Activated T-cell treated with anti-CD3 and anti-CD28 coated beads for 24 hours (primary cell): ENCODE data around the gene SPOCD1.

Experiments
- DNase-seq: peaks from one replicate; pipeline ENCODE4 v3.0.0-alpha.2; 2020; ENCODE audit warnings: low read depth

Gene SPOCD1

GRCh38 chr1:31787261-31787660 lies 28.6 kb downstream of the SPOCD1 start:
- DNase-seq, result no peak

- DNase-seq, result no peak
Observed at GRCh38 chr1:31786366-31787060, 29.3 kb downstream of the SPOCD1 start.

DNA sequence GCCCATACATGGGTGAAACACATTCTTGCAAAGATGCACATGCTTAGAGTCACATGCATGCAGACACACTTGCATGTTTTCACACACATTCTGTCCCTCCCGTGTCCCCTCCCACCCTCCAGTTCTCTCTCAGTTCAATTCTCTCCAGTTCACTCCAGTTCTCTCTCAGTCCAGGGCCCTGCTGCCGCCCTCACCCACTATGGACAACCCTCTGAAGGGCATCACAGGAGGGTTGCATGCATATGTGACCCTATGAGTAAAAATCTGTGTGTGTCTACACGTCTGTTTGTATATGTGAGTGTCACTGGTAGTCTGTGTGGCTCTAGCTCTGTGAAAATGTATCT lies 29.9 kb downstream of the SPOCD1 start:
- DNase-seq, result no peak

DNA sequence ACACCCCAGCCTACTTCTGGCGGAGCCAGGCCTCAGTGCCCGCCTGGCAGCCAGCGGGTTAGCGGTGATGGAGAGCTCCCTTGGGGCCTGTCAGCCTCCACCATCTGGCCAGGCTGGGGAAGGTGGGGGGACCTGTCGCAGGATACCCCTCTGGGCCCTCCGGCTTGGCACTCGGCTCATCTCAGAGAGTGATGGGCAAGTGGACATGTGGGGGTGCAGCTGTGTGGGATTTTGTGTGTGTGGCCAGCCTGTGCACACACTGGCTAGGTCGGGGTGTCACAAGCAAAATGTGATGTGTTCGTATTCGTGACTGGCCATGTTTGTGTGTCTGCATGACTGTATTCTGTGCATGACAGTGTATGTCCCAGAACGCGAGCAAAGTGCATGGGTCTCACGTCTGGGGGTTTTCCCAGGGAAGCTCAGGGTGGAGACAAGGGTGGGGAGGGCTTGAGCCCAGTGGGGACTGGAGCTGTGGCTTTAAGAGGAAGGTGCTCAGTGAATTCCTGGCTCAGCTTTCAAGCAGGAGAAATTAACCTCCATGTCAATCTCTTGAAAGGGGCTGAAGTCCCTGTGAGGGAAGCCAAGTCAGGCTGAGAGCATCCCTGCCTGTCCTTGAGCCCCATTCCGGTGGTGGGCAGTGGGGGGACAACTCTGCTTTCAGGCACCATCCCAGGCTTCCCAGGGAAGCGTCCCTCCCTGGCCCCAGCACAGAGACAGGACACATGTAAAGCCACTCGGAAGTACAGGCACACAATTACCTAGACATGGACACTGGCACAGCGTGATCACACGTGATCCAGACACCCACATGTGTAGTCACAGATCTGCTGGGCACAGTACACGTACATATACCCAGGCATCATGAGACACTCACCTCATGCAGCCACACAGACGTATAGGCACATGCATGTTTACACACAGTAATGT lies 30.5 kb downstream of the SPOCD1 start:
- no peak for DNase-seq

- DNase-seq, result no peak
Observed at GRCh38 chr1:31784356-31785019, 31.3 kb downstream of the SPOCD1 start.

DNA sequence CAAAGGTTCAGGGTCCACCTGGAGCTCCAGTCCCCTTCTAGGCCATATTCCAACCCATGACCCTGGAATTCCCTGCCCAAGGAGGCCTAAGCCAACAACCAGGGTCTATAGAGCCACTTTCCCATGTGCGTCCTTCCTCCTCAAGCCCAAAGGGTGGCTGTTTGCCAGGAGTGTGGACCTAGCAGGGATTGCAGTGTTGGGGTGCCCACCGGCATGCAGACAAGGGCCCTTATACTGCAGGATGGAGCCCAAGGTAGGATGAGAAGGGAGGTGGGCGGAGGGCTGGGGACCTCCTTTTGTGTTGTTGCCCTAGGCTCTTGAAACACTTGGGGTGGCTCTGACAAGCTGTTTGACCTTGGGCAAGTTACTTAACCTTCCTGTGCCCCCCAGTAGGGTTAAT lies 32.0 kb downstream of the SPOCD1 start:
- DNase-seq, result no peak

- DNase-seq, result no peak
Observed at GRCh38 chr1:31782421-31783410, 33.1 kb downstream of the SPOCD1 start.

- DNase-seq, result no peak
Observed at GRCh38 chr1:31781756-31782371, 34.0 kb downstream of the SPOCD1 start.

DNA sequence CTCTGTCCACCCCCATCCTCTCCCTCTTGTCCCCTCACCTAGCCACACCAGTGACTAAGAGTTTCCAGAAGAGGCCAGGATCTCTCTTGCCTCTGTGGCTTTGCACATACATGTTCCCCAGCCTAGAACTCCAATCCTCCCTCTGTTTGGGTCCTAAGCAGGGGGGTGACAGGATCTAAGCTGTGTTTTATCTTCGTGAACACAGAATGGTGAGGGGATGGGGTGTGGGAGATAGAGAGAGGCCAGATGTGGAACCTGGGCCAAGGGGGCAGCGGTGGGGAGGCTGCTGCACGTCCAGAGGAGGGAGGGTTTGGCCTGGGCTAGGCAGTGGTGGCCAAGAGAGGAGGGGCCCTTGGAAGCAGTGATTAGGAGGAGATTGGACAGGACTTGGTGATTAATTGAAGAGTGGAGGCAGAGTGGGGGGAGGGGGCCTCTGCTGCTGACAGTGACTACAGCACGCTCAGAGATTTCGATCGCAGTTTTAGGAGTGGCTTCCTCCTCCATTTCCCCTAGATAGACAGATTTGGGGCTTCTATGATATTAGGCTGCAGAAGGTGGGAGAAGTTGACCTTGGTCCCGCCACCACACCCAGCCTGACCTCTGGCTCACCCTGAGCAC lies 34.6 kb downstream of the SPOCD1 start:
- no peak for DNase-seq

DNA sequence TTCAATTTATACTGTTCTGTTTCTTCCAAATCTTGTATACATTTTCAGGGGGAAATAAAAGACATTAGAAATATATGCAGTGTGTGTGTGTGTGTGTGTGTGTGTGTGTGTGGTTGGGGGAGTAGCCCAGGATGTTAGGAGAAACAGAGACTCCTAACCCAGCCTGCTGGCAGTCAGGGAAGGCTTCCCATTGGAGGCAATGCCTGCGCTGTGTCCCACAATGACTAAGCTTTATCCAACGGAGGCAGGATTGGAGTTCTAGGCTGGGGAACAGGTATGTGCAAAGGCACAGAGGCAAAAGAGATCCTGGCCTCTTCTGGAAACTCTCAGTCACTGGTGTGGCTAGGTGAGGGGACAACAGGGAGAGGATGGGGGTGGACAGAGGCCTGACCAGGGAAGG lies 35.2 kb downstream of the SPOCD1 start:
- DNase-seq, result no peak

GRCh38 chr1:31779687-31780086 lies 36.1 kb downstream of the SPOCD1 start:
- no peak for DNase-seq

GRCh38 chr1:31778763-31779488 lies 36.9 kb downstream of the SPOCD1 start:
- DNase-seq, result no peak

- DNase-seq, result no peak
Observed at GRCh38 chr1:31776516-31776915, 39.3 kb downstream of the SPOCD1 start.

DNA sequence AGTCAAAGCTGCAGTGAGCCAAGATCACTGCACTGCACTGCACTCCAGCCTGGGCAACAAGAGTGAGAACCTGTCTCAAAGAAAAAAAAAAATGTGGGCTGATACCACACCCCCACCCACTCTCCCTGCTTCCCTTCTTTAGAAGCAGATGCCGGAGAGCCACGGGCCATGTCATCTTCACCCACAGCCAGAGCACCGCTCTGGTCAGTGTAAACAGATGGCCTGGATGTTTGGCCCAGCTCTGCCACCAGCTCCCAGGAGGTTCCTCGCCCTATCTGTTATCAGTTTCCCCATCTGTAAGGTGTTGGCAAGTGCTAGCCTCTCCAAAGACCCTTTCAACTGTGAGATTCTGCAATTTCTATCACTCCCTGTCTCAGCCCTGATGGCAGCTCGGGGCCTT lies 39.8 kb downstream of the SPOCD1 start:
- no peak for DNase-seq

- no peak for DNase-seq
Observed at GRCh38 chr1:31775210-31775999, 40.4 kb downstream of the SPOCD1 start.

DNA sequence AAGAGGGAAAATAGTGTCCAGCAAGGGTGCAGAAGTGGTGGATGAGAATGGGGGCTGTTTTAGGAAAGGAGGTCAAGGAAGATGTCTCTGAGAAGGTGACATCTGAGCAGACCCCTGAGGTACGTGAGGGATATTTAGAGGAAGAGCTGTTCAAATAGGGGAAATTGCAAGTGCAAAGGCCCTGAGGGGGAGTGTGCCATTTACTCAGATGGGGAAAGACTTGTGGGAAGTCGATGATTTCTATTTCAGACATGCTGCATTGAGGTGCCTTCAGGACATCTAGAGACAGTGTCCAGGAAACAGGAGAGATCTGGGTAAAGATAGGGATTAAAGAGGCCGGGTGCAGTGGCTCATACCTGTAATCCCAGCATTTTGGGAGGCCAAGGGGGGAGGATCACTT lies 41.3 kb downstream of the SPOCD1 start:
- no peak for DNase-seq

DNA sequence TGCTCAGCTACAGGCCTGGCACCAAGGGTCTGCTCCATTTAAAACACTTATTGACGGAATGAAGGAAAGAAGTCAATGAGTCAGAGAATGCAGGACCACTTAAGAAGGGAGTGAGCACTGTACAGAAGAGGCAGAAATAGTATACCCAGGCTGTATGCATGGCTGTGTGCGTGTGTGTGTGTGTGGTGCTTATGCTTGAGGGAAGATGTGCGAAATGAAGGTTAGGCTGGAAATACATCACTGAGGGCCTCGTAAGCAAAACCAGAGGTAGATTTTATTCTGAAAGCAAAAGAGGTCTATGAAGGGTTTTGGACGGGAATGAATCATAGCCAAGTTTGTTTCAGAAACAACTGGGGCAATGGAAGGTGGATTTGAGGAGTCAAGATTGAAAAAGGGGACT lies 42.0 kb downstream of the SPOCD1 start:
- no peak for DNase-seq

GRCh38 chr1:31772669-31773248 lies 43.1 kb downstream of the SPOCD1 start:
- no peak for DNase-seq
